B cell (primary cell): ENCODE results near the gene ABCA9. TPM values are rescaled to one million over a fixed set of nuclear protein-coding genes. Genes with fewer than 3 reads are reported as not detected.
"Not testable (repeated sequence)": the region's sequence is repeated elsewhere in the genome, so short reads cannot be mapped to it uniquely, and the experiment has no call there.

ENCODE experiments used
- ATAC-seq: fragments of 200-7000 bp; cut with Tn5 transposase; one replicate; pipeline ENCODE4 v1.10.0; 2021; ENCODE audit warnings: low read depth, mild to moderate bottlenecking, moderate number of reproducible peaks, moderate library complexity
- CTCF ChIA-PET: fragments of 350-600 bp; sonication (Branson Sonifier 250); formaldehyde crosslinking; loops from one replicate; lab custom pipeline; 2021; ENCODE audit warnings: antibody characterized with exemption, inconsistent platforms; lab: Charles Lee
- POLR2A ChIA-PET: fragments of 350-600 bp; sonication (Branson Sonifier 250); formaldehyde crosslinking; loops from one replicate; lab custom pipeline; 2021; ENCODE audit warnings: antibody characterized with exemption; lab: Charles Lee
- DNase-seq: peaks from one replicate; pipeline ENCODE4 v3.0.0; 2013
- H2AFZ ChIP-seq: 2 replicates; pipeline ENCODE4 v1.6.1; 2012; ENCODE audit warnings: mild to moderate bottlenecking, low read depth, low read length; ENCODE audit not compliant: insufficient read depth, poor library complexity, severe bottlenecking
- H3K27ac ChIP-seq, 2 donors: 1 replicate in 1 of 2; 2 replicates in 1 of 2; pipeline ENCODE4 v1.5.1; 2012 to 2013; ENCODE audit warnings: low read length in 2 of 2, mild to moderate bottlenecking in 2 of 2, moderate library complexity in 1 of 2
- H3K27me3 ChIP-seq, 4 experiments: fragments of 200-600 bp in 1 of 4; sonication (generic) in 1 of 4; replicated peaks in 1 of 4; 1 replicate in 2 of 4; 2 replicates in 2 of 4; pipeline versions ENCODE4 v1.6.1 to v1.7.0; 2013 to 2016; ENCODE audit warnings: low read length in 3 of 4, mild to moderate bottlenecking in 2 of 4, mixed read lengths in 1 of 4, moderate library complexity in 1 of 4; ENCODE audit not compliant: insufficient read depth in 4 of 4, control insufficient read depth in 3 of 4; ENCODE audit errors: control extremely low read depth in 1 of 4
- H3K36me3 ChIP-seq, 2 experiments: replicated peaks in 1 of 2; 1 replicate in 1 of 2; 2 replicates in 1 of 2; pipeline versions ENCODE4 v1.6.1 to v1.7.1; 2013; ENCODE audit warnings: low read length in 1 of 2; ENCODE audit not compliant: insufficient read depth in 2 of 2, control insufficient read depth in 1 of 2; ENCODE audit errors: control extremely low read depth in 1 of 2, extremely low read depth in 1 of 2
- H3K4me1 ChIP-seq, 2 donors: fragments of 200-600 bp in 1 of 2; sonication (generic) in 1 of 2; 1 replicate in 1 of 2; 2 replicates in 1 of 2; pipeline versions ENCODE4 v1.5.1 to v1.6.1; 2013 to 2017; ENCODE audit warnings: low read length in 2 of 2; ENCODE audit not compliant: control insufficient read depth in 2 of 2, insufficient read depth in 2 of 2
- H3K4me2 ChIP-seq: replicated peaks from 2 replicates; pipeline ENCODE3; 2012; ENCODE audit warnings: mild to moderate bottlenecking, low read depth, low read length; ENCODE audit not compliant: poor library complexity, severe bottlenecking
- H3K4me3 ChIP-seq, 5 experiments: fragments of 200-600 bp in 1 of 5; sonication (generic) in 1 of 5; 1 replicate in 3 of 5; 2 replicates in 2 of 5; pipeline versions ENCODE4 v1.5.1 to v1.7.0; 2011 to 2016; ENCODE audit warnings: low read length in 4 of 5, mild to moderate bottlenecking in 4 of 5, low read depth in 2 of 5, control low read depth in 1 of 5, moderate library complexity in 1 of 5; ENCODE audit not compliant: insufficient read depth in 1 of 5; ENCODE audit errors: control extremely low read depth in 1 of 5, extremely low read depth in 1 of 5
- H3K79me2 ChIP-seq: fragments of 200-600 bp; sonication (generic); one replicate; pipeline ENCODE4 v1.6.0; 2016; ENCODE audit warnings: low read length; ENCODE audit not compliant: control insufficient read depth, insufficient read depth
- H3K9ac ChIP-seq: fragments of 200-600 bp; sonication (generic); 2 replicates; pipeline ENCODE4 v1.6.1; 2017; ENCODE audit warnings: mild to moderate bottlenecking, low read length, moderate library complexity
- H3K9me3 ChIP-seq, 3 donors: one replicate each; pipeline versions ENCODE4 v1.6.1 to v1.7.1; 2013; ENCODE audit warnings: low read length in 2 of 3; ENCODE audit not compliant: control insufficient read depth in 2 of 3, insufficient read depth in 1 of 3; ENCODE audit errors: control extremely low read depth in 1 of 3
- H4K20me1 ChIP-seq: 2 replicates; pipeline ENCODE4 v1.6.0; 2012; ENCODE audit warnings: mild to moderate bottlenecking, low read length; ENCODE audit not compliant: insufficient read depth, control insufficient read depth, poor library complexity, severe bottlenecking
- H3K27ac Mint-ChIP-seq: one replicate; pipeline ENCODE4 v1.8.0; 2021; ENCODE audit warnings: mixed read lengths
- H3K27me3 Mint-ChIP-seq: one replicate; pipeline ENCODE4 v1.8.0; 2021; ENCODE audit warnings: mixed read lengths
- H3K4me1 Mint-ChIP-seq: one replicate; pipeline ENCODE4 v1.8.0; 2021; ENCODE audit warnings: mixed read lengths
- H3K4me3 Mint-ChIP-seq: one replicate; pipeline ENCODE4 v1.8.0; 2021; ENCODE audit warnings: mixed read lengths
- H3K9me3 Mint-ChIP-seq: one replicate; pipeline ENCODE4 v1.8.0; 2022; ENCODE audit warnings: mixed read lengths; ENCODE audit not compliant: insufficient read depth
- WGBS: methylation state at CpG from one replicate; pipeline ENCODE4 v1.1.5; 2013; ENCODE audit warnings: missing lambda C conversion rate; ENCODE audit not compliant: insufficient coverage; 5-methylcytosine and 5-hydroxymethylcytosine counted together
- intact Hi-C: fragments of 100-400 bp; cut with micrococcal nuclease; formaldehyde crosslinking; loops from one replicate; pipeline ENCODE4 v1.10.0; 2022
- polyA plus RNA-seq: library from polyadenylated mRNA; depleted of rRNA; stranded (reverse); fragments of >200 nt; gene quantifications from 2 replicates; pipeline ENCODE4 v1.2.3, GENCODE V29; 2012
- total RNA-seq, 2 donors: library from RNA; stranded (reverse); fragments of 120-200 nt in 1 of 2; gene quantifications; 1 replicate in 1 of 2; 2 replicates in 1 of 2; pipeline versions ENCODE4 v1.2.3 to v1.2.4, GENCODE V29; 2013 to 2022

The ABCA9 gene
- total and polyA plus RNA-seq, 2 donors (not counting 1 experiment from before 2014, with no cell fraction given) = 0.06 to 0.91 TPM

- H3K27me3 ChIP-seq, H3K36me3 ChIP-seq, H3K9ac ChIP-seq, ATAC-seq, CTCF ChIA-PET, H3K27me3 Mint-ChIP-seq, DNase-seq, H3K79me2 ChIP-seq, H2AFZ ChIP-seq, H3K27ac Mint-ChIP-seq, POLR2A ChIA-PET, H3K27ac ChIP-seq, H3K4me2 ChIP-seq, intact Hi-C loops, H3K4me3 Mint-ChIP-seq, H3K4me3 ChIP-seq, H4K20me1 ChIP-seq: not testable (repeated sequence)
- Mint-ChIP-seq H3K4me1 (peaks cover 29% of the 10 kb centered on the region), H3K9me3 (peaks cover 20% of the 10 kb centered on the region)
- peaks cover 13 to 15% of the 10 kb centered on the region in 2 donors for H3K4me1 ChIP-seq
- peaks cover 4 to 11% (median 8%) of the 10 kb centered on the region in 3 donors for H3K9me3 ChIP-seq
- 92% methylated on average over 1 of the region's 1 CpG for WGBS
Measured at GRCh38 chr17:69072803-69073256, 12.1 kb upstream of the ABCA9 start.

- WGBS = 90% methylated on average over 2 of the region's 4 CpGs
- peak overlapping the region in 1 of 2 donors; percentile 58 for H3K27ac ChIP-seq
- H3K4me3 ChIP-seq, intact Hi-C loops, H4K20me1 ChIP-seq, ATAC-seq, H3K36me3 ChIP-seq, POLR2A ChIA-PET, H3K79me2 ChIP-seq, H3K27me3 ChIP-seq, H3K27me3 Mint-ChIP-seq: not testable (repeated sequence)
- H3K9me3 Mint-ChIP-seq = peaks cover 20% of the 10 kb centered on the region
- CTCF ChIA-PET = interaction anchor here (1.7 kb wide), 1 partner anchor 293 kb away, joined by 5 read pairs; no protein-coding TSS in a partner anchor
- H3K9ac ChIP-seq = peak overlapping the region; percentile 23
- peak overlapping the region; percentile 63 for H2AFZ ChIP-seq
- peak overlapping the region; percentile 85 for H3K27ac Mint-ChIP-seq
- H3K4me2 ChIP-seq = peak overlapping the region; percentile 52
- peak; percentile 6 for DNase-seq
- H3K9me3 ChIP-seq = peaks cover 4 to 11% (median 8%) of the 10 kb centered on the region in 3 donors
- peak overlapping the region; percentile 75 for H3K4me3 Mint-ChIP-seq
- H3K4me1 ChIP-seq = peaks cover 18 to 21% of the 10 kb centered on the region in 2 donors
- peaks cover 40% of the 10 kb centered on the region for H3K4me1 Mint-ChIP-seq
Measured at GRCh38 chr17:69071233-69071586, 10.5 kb upstream of the ABCA9 start.

GRCh38 chr17:69070378-69071232 is 9.9 kb upstream of the ABCA9 start:
- H3K9ac ChIP-seq = peak overlapping the region; percentile 23
- H4K20me1 ChIP-seq, H3K27me3 Mint-ChIP-seq, POLR2A ChIA-PET, H3K79me2 ChIP-seq, H3K36me3 ChIP-seq, H3K27me3 ChIP-seq, intact Hi-C loops: not testable (repeated sequence)
- peaks cover 40% of the 10 kb centered on the region for H3K4me1 Mint-ChIP-seq
- H3K4me1 ChIP-seq = peaks cover 18 to 21% of the 10 kb centered on the region in 2 donors
- peak overlapping the region in 1 of 2 donors; percentile 58 for H3K27ac ChIP-seq
- H2AFZ ChIP-seq = peak overlapping the region; percentile 63
- 55% methylated on average over 12 of the region's 12 CpGs for whole genome bisulfite sequencing
- peak overlapping the region; percentile 52 for H3K4me2 ChIP-seq
- DNase-seq = peak; percentile 23
- ATAC-seq = peak; percentile 24
- H3K4me3 ChIP-seq = peak overlapping the region in 1 of 5 experiments; percentile 33
- peaks cover 20% of the 10 kb centered on the region for H3K9me3 Mint-ChIP-seq
- CTCF ChIA-PET = interaction anchor here (1.7 kb wide), 1 partner anchor 293 kb away, joined by 5 read pairs; no protein-coding TSS in a partner anchor
- peak overlapping the region; percentile 75 for H3K4me3 Mint-ChIP-seq
- H3K9me3 ChIP-seq = peaks cover 4 to 11% (median 8%) of the 10 kb centered on the region in 3 donors
- peak overlapping the region; percentile 85 for H3K27ac Mint-ChIP-seq
